SH-SY5Y (cell line): ENCODE measurements around the gene IGFBP2.

Experiments used
- GATA2 ChIP-seq: IDR thresholded peaks from 2 replicates; pipeline ENCODE4 v1.6.1; 2011; ENCODE audit warnings: mild to moderate bottlenecking, low read depth, low read length
- GATA3 ChIP-seq: IDR thresholded peaks from 2 replicates; pipeline ENCODE4 v1.6.1; 2011; ENCODE audit warnings: low read depth, mild to moderate bottlenecking, low read length, moderate library complexity

DNA sequence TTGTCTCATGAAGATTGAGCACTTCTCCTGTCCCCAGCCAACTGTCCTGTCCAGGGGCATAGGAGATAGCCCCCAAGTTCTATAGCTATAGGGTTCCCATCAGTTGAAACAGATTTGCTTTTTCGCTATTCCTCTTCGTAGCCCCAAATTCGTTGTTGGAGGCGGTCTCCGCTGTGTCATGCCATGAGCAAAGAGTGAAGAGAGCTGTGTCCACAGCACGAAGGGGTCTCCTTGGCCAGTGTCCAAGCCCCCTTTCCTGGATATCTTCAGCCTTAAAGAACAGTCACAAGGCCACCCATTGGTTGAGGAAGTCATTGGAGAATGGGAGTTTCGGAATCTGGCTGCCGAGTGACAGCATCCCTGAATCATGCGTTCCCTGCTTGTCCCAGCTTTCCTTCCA, 41.2 kb downstream of the IGFBP2 start:
- TF ChIP-seq GATA3: no peak
- TF ChIP-seq GATA2: no peak
